Effector CD8-positive, alpha-beta T cell (primary cell): ENCODE results near the gene MLLT6.

Experiments
- DNase-seq: peaks from one replicate; lab custom pipeline; 2025; lab: John Stamatoyannopoulos, UW

Gene MLLT6

GRCh38 chr17:38762231-38762630 lies 57.2 kb downstream of the MLLT6 start:
- no peak for DNase-seq

DNA sequence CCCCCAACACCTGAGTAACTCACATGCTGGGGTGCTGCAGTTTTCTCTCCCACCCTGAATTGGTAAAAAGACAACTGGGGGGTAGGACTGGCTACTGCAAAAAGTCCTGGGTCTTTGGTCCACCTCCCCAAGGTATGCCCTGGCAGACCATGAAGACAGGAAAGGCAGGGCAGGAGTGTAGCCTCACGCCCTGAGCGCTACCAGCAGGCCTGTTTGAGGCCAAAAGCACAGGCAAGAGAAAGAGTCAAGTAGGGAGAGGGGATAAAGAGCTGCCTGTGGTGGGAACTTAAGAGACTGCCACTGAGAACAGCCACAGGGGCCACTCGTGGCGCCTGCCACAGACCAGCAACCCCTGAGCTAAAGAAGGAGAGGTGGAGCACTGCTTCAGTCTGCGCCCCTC lies 61.3 kb downstream of the MLLT6 start:
- no peak for DNase-seq

DNA sequence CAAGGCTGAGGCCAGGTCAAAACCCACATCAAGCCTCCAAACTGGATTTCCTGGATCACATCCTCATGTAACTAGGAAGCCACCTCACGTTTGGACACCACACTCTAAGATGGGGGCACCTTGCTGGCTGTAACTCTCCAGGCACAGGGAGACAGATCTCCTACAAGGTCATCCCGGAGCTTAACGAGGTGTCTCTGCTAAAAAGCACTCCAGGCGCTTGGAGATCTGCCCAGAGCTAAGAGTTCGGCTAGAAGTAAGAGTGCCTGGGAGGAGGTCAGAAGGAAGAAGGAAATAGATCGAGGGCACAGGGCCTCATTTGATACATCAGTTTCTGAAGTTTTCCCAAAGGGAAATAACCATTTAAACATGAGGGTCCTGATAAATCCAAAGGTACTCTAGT lies 63.3 kb downstream of the MLLT6 start:
- DNase-seq = no peak

DNA sequence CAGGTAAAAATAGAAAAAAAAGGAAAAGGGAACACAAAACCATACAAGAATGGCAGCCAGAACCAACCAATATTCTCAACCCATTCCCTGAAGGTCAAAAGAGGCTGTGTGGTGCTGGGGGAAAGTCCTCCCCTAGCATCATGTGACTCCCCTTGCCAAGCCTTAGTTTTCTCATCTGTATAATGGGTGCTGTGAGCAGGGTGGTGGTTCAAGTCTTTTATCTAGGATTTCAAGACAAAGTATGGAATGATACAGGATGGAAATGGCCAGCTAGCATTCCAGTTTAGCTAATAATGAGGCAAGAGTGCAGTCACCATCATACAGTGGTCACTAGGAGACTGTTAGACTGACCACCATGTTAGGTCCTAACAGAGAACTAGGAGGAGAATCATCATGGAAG lies 68.2 kb downstream of the MLLT6 start:
- DNase-seq = no peak

GRCh38 chr17:38777641-38778250 lies 72.7 kb downstream of the MLLT6 start:
- no peak for DNase-seq
